ENCODE measurements around the gene PAX5.

DNA sequence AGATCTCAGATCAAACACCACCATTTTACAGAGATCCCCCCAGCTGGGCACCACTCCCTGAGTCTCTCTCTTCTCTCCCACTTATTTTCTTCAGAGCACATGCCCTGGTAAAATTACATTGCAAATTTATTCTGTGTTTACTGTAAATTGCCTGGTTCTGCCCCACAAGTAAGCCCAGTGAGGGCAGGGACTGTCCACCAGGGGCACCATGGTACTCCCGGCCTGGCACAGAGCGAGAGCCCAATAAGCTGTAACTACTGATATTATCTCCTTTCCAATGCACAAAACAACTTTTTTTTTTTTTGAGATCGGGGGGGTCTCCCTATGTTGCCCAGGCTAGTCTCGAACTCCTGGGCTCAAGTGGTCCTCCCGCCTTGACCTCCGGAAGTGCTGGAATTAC is 123.0 kb downstream of the PAX5 start:
- no peak for TF ChIP-seq HOXB13 (CRISPR knock-in tag; IDR thresholded peaks at IDR 0.05; ENCODE audit: low read depth)
- no peak for TF ChIP-seq KDM5A (IDR thresholded peaks at IDR 0.05)
- TF ChIP-seq CHD2 (IDR thresholded peaks at IDR 0.05; ENCODE audit: low read length, partially characterized antibody), result no peak
- no peak; the same call in 2 of the 3 replicates for TF ChIP-seq CTCF (IDR thresholded peaks at IDR 0.05)
- TF ChIP-seq ZNF302 (CRISPR knock-in tag; IDR thresholded peaks at IDR 0.05), result no peak
- TF ChIP-seq NFE2L2 (conservative IDR thresholded peaks at IDR 0.05; ENCODE audit: low read length), result no peak
- TF ChIP-seq USF2 (IDR thresholded peaks at IDR 0.05), result no peak
- TF ChIP-seq POLR2A (IDR thresholded peaks at IDR 0.05; ENCODE audit: low read length), result no peak
- TF ChIP-seq ZFP36 (IDR thresholded peaks at IDR 0.05; ENCODE audit: borderline replicate concordance, partially characterized antibody), result no peak
- TF ChIP-seq MAX (IDR thresholded peaks at IDR 0.05), result no peak

Measured in A549 (cell line).